Endothelial cell of umbilical vein (primary cell): ENCODE data around the gene OR7A10. TPM values are rescaled to one million over a fixed set of nuclear protein-coding genes. Genes with fewer than 3 reads are reported as not detected.

Source experiments
- BruUV-seq: library from RNA; stranded (reverse); fragments of 400-500 nt; replicated peaks from 2 replicates; lab custom pipeline; 2021; lab: Mats Ljungman, UMichigan
- CTCF ChIA-PET: fragments of 300-600, 350-600 bp; sonication (Branson Sonifier 250); formaldehyde crosslinking; loops from one replicate; lab custom pipeline; 2021; ENCODE audit warnings: antibody characterized with exemption, inconsistent platforms; lab: Charles Lee
- POLR2A ChIA-PET: fragments of 300-600, 350-600 bp; sonication (Branson Sonifier 250); formaldehyde crosslinking; loops from one replicate; lab custom pipeline; 2021; ENCODE audit warnings: antibody characterized with exemption, inconsistent platforms; lab: Charles Lee
- DNase-seq: peaks from one replicate; pipeline ENCODE4 v3.0.0-alpha.2; 2011; ENCODE audit warnings: low read depth, low spot score
- FAIRE-seq: peaks from 2 replicates; lab custom pipeline; 2011; peaks lifted over from hg19 to GRCh38; lab: Jason Lieb, UNC
- H2AFZ ChIP-seq: 2 replicates; pipeline ENCODE4 v1.6.0; 2012; ENCODE audit warnings: low read depth, low read length, control low read depth, inconsistent platforms
- H3K27ac ChIP-seq: 2 replicates; pipeline ENCODE4 v1.5.1; 2011; ENCODE audit warnings: low read depth, mild to moderate bottlenecking, control low read depth, low read length, moderate library complexity; ENCODE audit not compliant: insufficient read depth
- H3K27me3 ChIP-seq, 2 experiments: 2 replicates each; pipeline versions ENCODE4 v1.6.0 to v1.6.1; 2011; ENCODE audit warnings: low read length in 2 of 2, mixed read lengths in 1 of 2; ENCODE audit not compliant: control insufficient read depth in 2 of 2, insufficient read depth in 2 of 2
- H3K36me3 ChIP-seq, 2 experiments: 2 replicates in 1 of 2; 3 replicates in 1 of 2; pipeline ENCODE4 v1.5.1; 2011; ENCODE audit warnings: low read length in 2 of 2, mild to moderate bottlenecking in 1 of 2, moderate library complexity in 1 of 2; ENCODE audit not compliant: control insufficient read depth in 2 of 2, insufficient read depth in 2 of 2; ENCODE audit errors: extremely low read depth in 1 of 2
- H3K4me1 ChIP-seq: 3 replicates; pipeline ENCODE4 v1.5.1; 2011; ENCODE audit warnings: mild to moderate bottlenecking, low read length; ENCODE audit not compliant: control insufficient read depth, insufficient read depth; ENCODE audit errors: extremely low read depth
- H3K4me2 ChIP-seq: 2 replicates; pipeline ENCODE4 v1.6.1; 2011; ENCODE audit warnings: low read length, control low read depth, mixed read lengths; ENCODE audit not compliant: insufficient read depth
- H3K4me3 ChIP-seq, 3 experiments: fragments of 200-600 bp in 1 of 3; sonication (generic), shearing (Covaris generic) in 1 of 3; replicated peaks in 1 of 3; 2 replicates each; pipeline ENCODE4 v1.5.1; 2011 to 2016; ENCODE audit warnings: control low read depth in 3 of 3, low read length in 3 of 3, mild to moderate bottlenecking in 2 of 3, inconsistent platforms in 1 of 3, low read depth in 1 of 3, moderate library complexity in 1 of 3; ENCODE audit not compliant: insufficient read depth in 1 of 3
- H3K79me2 ChIP-seq: 2 replicates; pipeline ENCODE4 v1.6.0; 2012; ENCODE audit warnings: low read length, inconsistent platforms; ENCODE audit not compliant: control insufficient read depth, insufficient read depth
- H3K9ac ChIP-seq: replicated peaks from 2 replicates; pipeline ENCODE3; 2011; ENCODE audit warnings: low read length, control low read depth; ENCODE audit not compliant: insufficient read depth; ENCODE audit errors: extremely low read depth
- H3K9me1 ChIP-seq: replicated peaks from 3 replicates; pipeline ENCODE4 v1.6.0; 2011; ENCODE audit warnings: mild to moderate bottlenecking, low read length; ENCODE audit not compliant: control insufficient read depth, insufficient read depth; ENCODE audit errors: extremely low read depth
- H3K9me3 ChIP-seq: replicated peaks from 2 replicates; pipeline ENCODE4 v1.5.1; 2012; ENCODE audit warnings: low read length, inconsistent platforms; ENCODE audit not compliant: control insufficient read depth, insufficient read depth
- H4K20me1 ChIP-seq: replicated peaks from 2 replicates; pipeline ENCODE3; 2011; ENCODE audit warnings: mild to moderate bottlenecking, low read length; ENCODE audit not compliant: control insufficient read depth, insufficient read depth; ENCODE audit errors: extremely low read depth
- EZH2 ChIP-seq: IDR thresholded peaks from 2 replicates; pipeline ENCODE4 v1.6.1; 2012; ENCODE audit warnings: borderline replicate concordance, low read depth, mild to moderate bottlenecking, moderate library complexity, low read length, inconsistent platforms; ENCODE audit not compliant: severe bottlenecking
- FOS ChIP-seq: IDR thresholded peaks from 2 replicates; pipeline ENCODE4 v1.6.1; 2011; ENCODE audit warnings: mild to moderate bottlenecking, low read length, moderate library complexity, borderline replicate concordance; ENCODE audit not compliant: insufficient read depth
- GATA2 ChIP-seq: IDR thresholded peaks from 2 replicates; pipeline ENCODE4 v1.7.0; 2011; ENCODE audit warnings: low read depth, mild to moderate bottlenecking, moderate library complexity, mixed read lengths, low read length; ENCODE audit not compliant: insufficient read length, insufficient read depth
- JUN ChIP-seq: IDR thresholded peaks from 2 replicates; pipeline ENCODE4 v1.6.1; 2011; ENCODE audit warnings: borderline replicate concordance, low read depth; ENCODE audit not compliant: insufficient read length, insufficient read depth
- MYC ChIP-seq: IDR thresholded peaks from one replicate; pipeline ENCODE4 v1.6.1; 2011; ENCODE audit warnings: mild to moderate bottlenecking, low read depth, low read length
- POLR2A ChIP-seq: IDR thresholded peaks from 2 replicates; pipeline ENCODE4 v1.6.1; 2012; ENCODE audit warnings: low read depth, mild to moderate bottlenecking, control low read depth, low read length
- POLR2AphosphoS5 ChIP-seq: IDR thresholded peaks from 2 replicates; pipeline ENCODE4 v1.6.1; 2012; ENCODE audit warnings: low read depth, mild to moderate bottlenecking, control low read depth, low read length, moderate library complexity; ENCODE audit not compliant: insufficient read depth
- dilution Hi-C: fragments of 300-500 bp; cut with MboI; formaldehyde crosslinking; loops from one replicate; pipeline ENCODE4 v1.15.0; 2019; ENCODE audit warnings: low sequenced_read_pairs; ENCODE audit not compliant: extremely low pct_ligation_motif_present
- intact Hi-C: fragments of 100-400 bp; cut with micrococcal nuclease; formaldehyde crosslinking; loops from one replicate; pipeline ENCODE4 v1.10.0; 2022
- polyA plus RNA-seq, 4 experiments: library from polyadenylated mRNA; depleted of rRNA in 3 of 4; stranded (reverse) in 3 of 4; unstranded in 1 of 4; fragments of >200 nt; gene quantifications; 2 replicates each; pipeline versions ENCODE4 v1.2.1 to v1.2.3, GENCODE V29; 2011 to 2012; ENCODE audit warnings: missing spikeins in 1 of 4
- total RNA-seq: library from RNA; stranded (reverse); gene quantifications from 2 replicates; pipeline ENCODE4 v1.2.3, GENCODE V29; 2021
- TF ChIP-seq, protein P1 (sequence below), 2 donors: IDR thresholded peaks; 1 replicate in 1 of 2; 2 replicates in 1 of 2; pipeline ENCODE4 v1.5.1; 2011; ENCODE audit warnings: low read length in 2 of 2, mild to moderate bottlenecking in 2 of 2, moderate library complexity in 2 of 2, control low read depth in 1 of 2, inconsistent platforms in 1 of 2, low read depth in 1 of 2; ENCODE audit not compliant: insufficient read depth in 1 of 2; ENCODE audit errors: extremely low read depth in 1 of 2
- TF ChIP-seq, protein P2 (sequence below): IDR thresholded peaks from 2 replicates; pipeline ENCODE4 v1.6.1; 2011; ENCODE audit not compliant: insufficient read depth, insufficient read length

OR7A10 gene
- total and polyA plus RNA-seq, 2 donors (not counting 3 experiments of a cell fraction or from before 2014, with no cell fraction given), result not detected

DNA sequence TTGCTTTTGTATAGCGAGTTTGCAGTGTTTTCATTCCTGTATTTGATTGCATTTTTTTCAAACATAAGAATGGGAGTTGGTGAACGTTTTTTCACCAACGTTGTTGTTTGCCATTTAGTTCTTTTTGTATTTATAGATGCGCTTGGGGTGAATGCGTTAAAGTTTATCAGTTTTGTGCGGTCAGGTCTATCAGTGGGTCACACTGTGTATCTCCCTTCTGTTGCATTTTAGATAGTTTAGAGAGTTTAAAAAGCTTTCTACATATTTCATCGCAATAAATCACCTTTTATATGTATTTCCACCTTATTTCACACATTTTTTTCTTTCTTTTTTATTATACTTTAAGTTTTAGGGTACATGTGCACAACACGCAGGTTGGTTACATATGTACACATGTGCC, 30.1 kb downstream of the OR7A10 start:
- no peak overlapping the region for H3K4me3 ChIP-seq
- POLR2A ChIA-PET, result no interaction called here
- DNase-seq (no peak), FAIRE-seq (no peak)
- H3K27me3 ChIP-seq, result no peaks in the 10 kb centered on the region
- no peak overlapping the region for H3K9ac ChIP-seq
- CTCF ChIA-PET, result no interaction called here
- H4K20me1 ChIP-seq, result no peaks in the 10 kb centered on the region
- no peak overlapping the region for H3K4me2 ChIP-seq
- H3K36me3 ChIP-seq, result no peaks in the 10 kb centered on the region
- H3K4me1 ChIP-seq, result no peaks in the 10 kb centered on the region
- no peak overlapping the region for H3K27ac ChIP-seq
- BruUV-seq, result no TSS peak
- H2AFZ ChIP-seq, result no peak overlapping the region
- intact Hi-C loops, result no loop called here
- dilution Hi-C loops, result no loop called here
- H3K9me3 ChIP-seq, result no peaks in the 10 kb centered on the region
- H3K9me1 ChIP-seq, result no peaks in the 10 kb centered on the region
- no peaks in the 10 kb centered on the region for H3K79me2 ChIP-seq
- TF ChIP-seq JUN (no peak), GATA2 (no peak), FOS (no peak), EZH2 (no peak), POLR2A (no peak), MYC (no peak), POLR2AphosphoS5 (no peak)
- TF ChIP-seq, protein P1, sequence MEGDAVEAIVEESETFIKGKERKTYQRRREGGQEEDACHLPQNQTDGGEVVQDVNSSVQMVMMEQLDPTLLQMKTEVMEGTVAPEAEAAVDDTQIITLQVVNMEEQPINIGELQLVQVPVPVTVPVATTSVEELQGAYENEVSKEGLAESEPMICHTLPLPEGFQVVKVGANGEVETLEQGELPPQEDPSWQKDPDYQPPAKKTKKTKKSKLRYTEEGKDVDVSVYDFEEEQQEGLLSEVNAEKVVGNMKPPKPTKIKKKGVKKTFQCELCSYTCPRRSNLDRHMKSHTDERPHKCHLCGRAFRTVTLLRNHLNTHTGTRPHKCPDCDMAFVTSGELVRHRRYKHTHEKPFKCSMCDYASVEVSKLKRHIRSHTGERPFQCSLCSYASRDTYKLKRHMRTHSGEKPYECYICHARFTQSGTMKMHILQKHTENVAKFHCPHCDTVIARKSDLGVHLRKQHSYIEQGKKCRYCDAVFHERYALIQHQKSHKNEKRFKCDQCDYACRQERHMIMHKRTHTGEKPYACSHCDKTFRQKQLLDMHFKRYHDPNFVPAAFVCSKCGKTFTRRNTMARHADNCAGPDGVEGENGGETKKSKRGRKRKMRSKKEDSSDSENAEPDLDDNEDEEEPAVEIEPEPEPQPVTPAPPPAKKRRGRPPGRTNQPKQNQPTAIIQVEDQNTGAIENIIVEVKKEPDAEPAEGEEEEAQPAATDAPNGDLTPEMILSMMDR (IDR thresholded peaks at IDR 0.05; ENCODE audit: extremely low read depth in 1 of 2, insufficient read depth in 1 of 2, low read depth in 1 of 2, low read length in 2 of 2), result no peak
- TF ChIP-seq, protein P2, sequence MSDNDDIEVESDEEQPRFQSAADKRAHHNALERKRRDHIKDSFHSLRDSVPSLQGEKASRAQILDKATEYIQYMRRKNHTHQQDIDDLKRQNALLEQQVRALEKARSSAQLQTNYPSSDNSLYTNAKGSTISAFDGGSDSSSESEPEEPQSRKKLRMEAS, result no peak
